ENCODE data around the gene C16orf74.

The C16orf74 gene

GRCh38 chr16:85707528-85708095, 43.3 kb downstream of the C16orf74 start:
- H3K27me3 ChIP-seq (ENCODE audit: control insufficient read depth in 3 of 3, insufficient read depth in 3 of 3, low read depth in 1 of 3, low read length in 3 of 3), result no peaks in the 10 kb centered on the region
- peak overlapping the region; percentile 45 for H3K18ac ChIP-seq (ENCODE audit: low read length)
- peak overlapping the region; percentile 56 for H2AK5ac ChIP-seq (ENCODE audit: low read depth, low read length)
- H3K14ac ChIP-seq (ENCODE audit: low read length), result no peak overlapping the region
- no peaks in the 10 kb centered on the region for H3K79me1 ChIP-seq (ENCODE audit: low read depth, low read length)
- H2BK12ac ChIP-seq (ENCODE audit: low read length), result no peak overlapping the region
- WGBS, 2 donors (ENCODE audit: extremely low coverage in 2 of 2, insufficient read length in 2 of 2, insufficient replicate concordance in 1 of 2), result no CpG with 5 or more reads among the region's 16 CpGs
- H3K36me3 ChIP-seq (replicated peaks in 1 of 2; ENCODE audit: control insufficient read depth in 2 of 2, insufficient read depth in 2 of 2, low read length in 2 of 2), result no peaks in the 10 kb centered on the region
- H4K91ac ChIP-seq (ENCODE audit: low read depth, low read length, poor library complexity), result no peak overlapping the region
- H3K9ac ChIP-seq (ENCODE audit: low read depth, low read length, poor library complexity), result peak overlapping the region; percentile 63
- H3K4me3 ChIP-seq (ENCODE audit: low read length in 2 of 2), result no peak overlapping the region
- H2BK5ac ChIP-seq (ENCODE audit: low read length), result no peak overlapping the region
- no peak overlapping the region for H3K23ac ChIP-seq (ENCODE audit: low read depth, low read length, poor library complexity)
- no peak overlapping the region for H4K8ac ChIP-seq (ENCODE audit: low read depth, low read length)
- no peak overlapping the region for H2BK15ac ChIP-seq (ENCODE audit: low read length)
- peaks cover 2 to 7% of the 10 kb centered on the region in 2 donors for H3K4me1 ChIP-seq (ENCODE audit: control insufficient read depth in 2 of 2, insufficient read depth in 1 of 2, low read depth in 1 of 2, low read length in 2 of 2)
- DNase-seq (ENCODE audit: low spot score), result no peak
- no peak overlapping the region for H3K4me2 ChIP-seq (ENCODE audit: insufficient read depth, low read length, poor library complexity, severe bottlenecking)
- H3K9me3 ChIP-seq (replicated peaks in 1 of 2; ENCODE audit: control insufficient read depth in 2 of 2, insufficient read depth in 1 of 2, low read depth in 1 of 2, low read length in 2 of 2), result peaks cover 5 to 9% of the 10 kb centered on the region in 2 donors
- H2BK120ac ChIP-seq (ENCODE audit: low read depth, low read length), result no peak overlapping the region
- no peak overlapping the region for H2AFZ ChIP-seq (ENCODE audit: low read length)
- H3K27ac ChIP-seq (replicated peaks; ENCODE audit: low read length), result no peak overlapping the region
- H3K4ac ChIP-seq (ENCODE audit: low read length), result no peak overlapping the region

GRCh38 chr16:85706449-85707034, 44.4 kb downstream of the C16orf74 start:
- DNase-seq (ENCODE audit: low spot score), result no peak
- H3K9me3 ChIP-seq (replicated peaks in 1 of 2; ENCODE audit: control insufficient read depth in 2 of 2, insufficient read depth in 1 of 2, low read depth in 1 of 2, low read length in 2 of 2), result peaks cover 0 to under 1% of the 10 kb centered on the region in 2 donors
- H3K9ac ChIP-seq (ENCODE audit: low read depth, low read length, poor library complexity), result no peak overlapping the region
- no peak overlapping the region for H3K27ac ChIP-seq (replicated peaks; ENCODE audit: low read length)
- no CpG with 5 or more reads among the region's 11 CpGs for WGBS, 2 donors (ENCODE audit: extremely low coverage in 2 of 2, insufficient read length in 2 of 2, insufficient replicate concordance in 1 of 2)
- no peak overlapping the region for H3K14ac ChIP-seq (ENCODE audit: low read length)
- H2BK120ac ChIP-seq (ENCODE audit: low read depth, low read length), result no peak overlapping the region
- no peak overlapping the region for H2BK12ac ChIP-seq (ENCODE audit: low read length)
- no peak overlapping the region for H3K4me2 ChIP-seq (ENCODE audit: insufficient read depth, low read length, poor library complexity, severe bottlenecking)
- peaks cover 0 to 7% (median 0%) of the 10 kb centered on the region in 3 experiments for H3K27me3 ChIP-seq (ENCODE audit: control insufficient read depth in 3 of 3, insufficient read depth in 3 of 3, low read depth in 1 of 3, low read length in 3 of 3)
- H3K36me3 ChIP-seq (replicated peaks in 1 of 2; ENCODE audit: control insufficient read depth in 2 of 2, insufficient read depth in 2 of 2, low read length in 2 of 2), result no peaks in the 10 kb centered on the region
- no peak overlapping the region for H2BK5ac ChIP-seq (ENCODE audit: low read length)
- no peak overlapping the region for H4K8ac ChIP-seq (ENCODE audit: low read depth, low read length)
- no peak overlapping the region for H4K91ac ChIP-seq (ENCODE audit: low read depth, low read length, poor library complexity)
- no peak overlapping the region for H3K23ac ChIP-seq (ENCODE audit: low read depth, low read length, poor library complexity)
- H3K4me1 ChIP-seq (ENCODE audit: control insufficient read depth in 2 of 2, insufficient read depth in 1 of 2, low read depth in 1 of 2, low read length in 2 of 2), result peaks cover 2 to 7% of the 10 kb centered on the region in 2 donors
- no peak overlapping the region for H3K18ac ChIP-seq (ENCODE audit: low read length)
- no peak overlapping the region for H2AK5ac ChIP-seq (ENCODE audit: low read depth, low read length)
- H2BK15ac ChIP-seq (ENCODE audit: low read length), result no peak overlapping the region
- H3K4ac ChIP-seq (ENCODE audit: low read length), result no peak overlapping the region
- H3K79me1 ChIP-seq (ENCODE audit: low read depth, low read length), result no peaks in the 10 kb centered on the region
- H3K4me3 ChIP-seq (ENCODE audit: low read length in 2 of 2), result peak overlapping the region in 1 of 2 donors; percentile 66
- H2AFZ ChIP-seq (ENCODE audit: low read length), result no peak overlapping the region

- no peak overlapping the region for H2BK12ac ChIP-seq (ENCODE audit: low read length)
- peaks cover 0 to 11% (median 0%) of the 10 kb centered on the region in 3 experiments for H3K27me3 ChIP-seq (ENCODE audit: control insufficient read depth in 3 of 3, insufficient read depth in 3 of 3, low read depth in 1 of 3, low read length in 3 of 3)
- H3K9me3 ChIP-seq (replicated peaks in 1 of 2; ENCODE audit: control insufficient read depth in 2 of 2, insufficient read depth in 1 of 2, low read depth in 1 of 2, low read length in 2 of 2), result no peaks in the 10 kb centered on the region
- peak overlapping the region; percentile 63 for H3K14ac ChIP-seq (ENCODE audit: low read length)
- no peak overlapping the region for H3K4ac ChIP-seq (ENCODE audit: low read length)
- H4K91ac ChIP-seq (ENCODE audit: low read depth, low read length, poor library complexity), result no peak overlapping the region
- peak overlapping the region; percentile 39 for H2BK15ac ChIP-seq (ENCODE audit: low read length)
- DNase-seq (ENCODE audit: low spot score), result no peak
- no peak overlapping the region for H2AFZ ChIP-seq (ENCODE audit: low read length)
- no CpG with 5 or more reads among the region's 20 CpGs for WGBS, 2 donors (ENCODE audit: extremely low coverage in 2 of 2, insufficient read length in 2 of 2, insufficient replicate concordance in 1 of 2)
- no peak overlapping the region for H3K27ac ChIP-seq (replicated peaks; ENCODE audit: low read length)
- H3K18ac ChIP-seq (ENCODE audit: low read length), result peak overlapping the region; percentile 72
- peak overlapping the region; percentile 89 for H2AK5ac ChIP-seq (ENCODE audit: low read depth, low read length)
- peak overlapping the region; percentile 72 for H4K8ac ChIP-seq (ENCODE audit: low read depth, low read length)
- H3K36me3 ChIP-seq (replicated peaks in 1 of 2; ENCODE audit: control insufficient read depth in 2 of 2, insufficient read depth in 2 of 2, low read length in 2 of 2), result no peaks in the 10 kb centered on the region
- no peak overlapping the region for H3K4me3 ChIP-seq (ENCODE audit: low read length in 2 of 2)
- H3K9ac ChIP-seq (ENCODE audit: low read depth, low read length, poor library complexity), result peak overlapping the region; percentile 30
- H2BK5ac ChIP-seq (ENCODE audit: low read length), result peak overlapping the region; percentile 7
- no peak overlapping the region for H3K4me2 ChIP-seq (ENCODE audit: insufficient read depth, low read length, poor library complexity, severe bottlenecking)
- H3K23ac ChIP-seq (ENCODE audit: low read depth, low read length, poor library complexity), result peak overlapping the region; percentile 80
- peak overlapping the region; percentile 11 for H2BK120ac ChIP-seq (ENCODE audit: low read depth, low read length)
- peaks cover 0 to 1% of the 10 kb centered on the region in 2 donors for H3K4me1 ChIP-seq (ENCODE audit: control insufficient read depth in 2 of 2, insufficient read depth in 1 of 2, low read depth in 1 of 2, low read length in 2 of 2)
- no peaks in the 10 kb centered on the region for H3K79me1 ChIP-seq (ENCODE audit: low read depth, low read length)
Measured at GRCh38 chr16:85704900-85705846, 45.7 kb downstream of the C16orf74 start.

- H3K79me1 ChIP-seq (ENCODE audit: low read depth, low read length), result no peaks in the 10 kb centered on the region
- no peak overlapping the region for H2AK5ac ChIP-seq (ENCODE audit: low read depth, low read length)
- peaks cover 0 to 11% (median 0%) of the 10 kb centered on the region in 3 experiments for H3K27me3 ChIP-seq (ENCODE audit: control insufficient read depth in 3 of 3, insufficient read depth in 3 of 3, low read depth in 1 of 3, low read length in 3 of 3)
- no peak overlapping the region for H3K14ac ChIP-seq (ENCODE audit: low read length)
- no peak overlapping the region for H3K4me2 ChIP-seq (ENCODE audit: insufficient read depth, low read length, poor library complexity, severe bottlenecking)
- no peak overlapping the region for H2AFZ ChIP-seq (ENCODE audit: low read length)
- no peak overlapping the region for H4K8ac ChIP-seq (ENCODE audit: low read depth, low read length)
- peaks cover 3 to 5% of the 10 kb centered on the region in 2 donors for H3K4me1 ChIP-seq (ENCODE audit: control insufficient read depth in 2 of 2, insufficient read depth in 1 of 2, low read depth in 1 of 2, low read length in 2 of 2)
- H4K91ac ChIP-seq (ENCODE audit: low read depth, low read length, poor library complexity), result no peak overlapping the region
- H3K36me3 ChIP-seq (replicated peaks in 1 of 2; ENCODE audit: control insufficient read depth in 2 of 2, insufficient read depth in 2 of 2, low read length in 2 of 2), result no peaks in the 10 kb centered on the region
- H3K4ac ChIP-seq (ENCODE audit: low read length), result no peak overlapping the region
- H3K18ac ChIP-seq (ENCODE audit: low read length), result no peak overlapping the region
- H3K9me3 ChIP-seq (replicated peaks in 1 of 2; ENCODE audit: control insufficient read depth in 2 of 2, insufficient read depth in 1 of 2, low read depth in 1 of 2, low read length in 2 of 2), result no peaks in the 10 kb centered on the region
- no peak for DNase-seq (ENCODE audit: low spot score)
- no peak overlapping the region for H2BK15ac ChIP-seq (ENCODE audit: low read length)
- H2BK12ac ChIP-seq (ENCODE audit: low read length), result no peak overlapping the region
- no peak overlapping the region for H3K9ac ChIP-seq (ENCODE audit: low read depth, low read length, poor library complexity)
- H2BK5ac ChIP-seq (ENCODE audit: low read length), result no peak overlapping the region
- no CpG with 5 or more reads among the region's 11 CpGs for WGBS, 2 donors (ENCODE audit: extremely low coverage in 2 of 2, insufficient read length in 2 of 2, insufficient replicate concordance in 1 of 2)
- H3K23ac ChIP-seq (ENCODE audit: low read depth, low read length, poor library complexity), result no peak overlapping the region
- no peak overlapping the region for H3K4me3 ChIP-seq (ENCODE audit: low read length in 2 of 2)
- no peak overlapping the region for H2BK120ac ChIP-seq (ENCODE audit: low read depth, low read length)
- H3K27ac ChIP-seq (replicated peaks; ENCODE audit: low read length), result no peak overlapping the region
Measured at GRCh38 chr16:85704011-85704410, 46.9 kb downstream of the C16orf74 start.
